Stimulated activated CD8-positive, alpha-beta memory T cell treated with anti-CD3 and anti-CD28 coated beads, Interleukin-12 subunit alpha, Interleukin-12 subunit beta, amount 100 ng/mL, for 1 hour (primary cell): ENCODE results near the gene WTAP.
"Not testable (repeated sequence)": the region's sequence is repeated elsewhere in the genome, so short reads cannot be mapped to it uniquely, and the experiment has no call there.

ENCODE experiments used
- DNase-seq: peaks from one replicate; pipeline ENCODE4 v3.0.0-alpha.2; 2020; ENCODE audit warnings: low read depth

Gene WTAP

DNA sequence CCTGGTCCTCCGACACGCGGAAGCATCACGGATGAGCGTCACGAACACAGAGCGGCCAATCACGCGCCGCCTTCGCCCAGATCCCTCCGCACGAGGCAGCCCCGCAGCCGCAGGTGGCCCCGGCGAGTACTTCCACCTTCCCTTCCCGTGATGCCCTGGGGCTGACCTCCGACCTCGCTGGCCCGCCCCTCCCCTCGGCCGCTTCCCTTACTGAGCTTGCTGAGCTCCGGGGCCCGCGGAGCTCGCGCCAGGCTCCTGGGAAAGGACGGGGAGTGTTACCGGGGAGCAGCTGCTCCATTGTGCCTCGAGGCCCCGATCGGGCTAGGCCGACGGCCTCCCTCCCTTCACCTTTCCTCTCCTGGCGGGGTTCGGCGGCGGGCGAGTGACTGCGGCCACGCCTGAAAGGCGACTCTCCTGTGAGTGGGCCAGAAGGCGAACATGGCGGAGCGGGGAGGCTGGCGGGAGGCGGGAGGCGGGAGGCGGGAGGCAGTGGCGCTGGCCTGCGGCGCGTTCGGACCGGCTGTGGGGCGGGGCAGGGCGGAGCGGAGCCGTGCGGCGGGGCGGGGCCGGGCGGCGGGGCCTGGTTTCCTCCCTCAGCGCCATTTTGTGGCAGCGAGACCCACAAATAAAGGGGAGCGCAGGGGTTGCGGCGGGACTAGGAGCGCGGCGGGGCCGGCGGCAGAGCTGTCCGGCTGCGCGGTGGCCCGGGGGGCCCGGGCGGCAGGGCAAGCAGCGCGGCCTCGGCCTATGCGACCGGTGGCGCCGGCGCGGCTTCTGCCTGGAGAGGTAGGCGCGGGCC is at the start of gene WTAP:
WTAP (plus strand) TSS at position 589 of the 799 bp plus-strand sequence. CDS start 8,760 bp downstream, outside the sequence.
- peak; percentile 93 for DNase-seq

DNA sequence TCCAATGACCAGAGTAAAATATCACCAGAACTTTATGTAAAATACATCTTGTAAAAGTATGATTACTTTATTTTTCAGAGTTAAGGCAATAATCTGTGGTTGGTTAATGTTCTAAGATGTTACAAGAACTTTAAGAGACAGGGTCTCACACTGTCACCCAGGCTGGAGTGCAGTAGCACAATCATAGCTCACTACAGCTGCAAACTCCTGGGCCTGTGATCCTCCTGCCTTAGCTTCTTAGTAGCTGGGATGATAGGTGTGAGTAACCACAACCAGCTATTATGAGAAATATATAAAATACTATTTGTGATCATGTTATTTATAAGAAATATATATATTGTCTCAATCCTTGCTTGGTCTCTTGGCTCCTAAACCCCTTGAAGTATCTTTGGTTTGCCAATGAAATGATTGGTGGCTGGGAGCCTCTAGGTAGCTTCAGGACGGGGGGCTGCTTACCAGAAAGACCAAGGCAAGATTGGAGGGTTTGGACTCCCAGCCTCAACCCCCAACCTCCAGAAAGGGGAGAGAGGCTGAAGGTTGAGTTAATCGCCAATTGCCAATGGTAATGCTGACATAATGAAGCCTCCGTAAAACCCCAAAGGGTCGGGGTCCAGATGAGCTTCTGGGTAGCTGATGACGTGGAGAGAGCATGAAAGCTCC is 49.7 kb upstream of the WTAP start:
- DNase-seq = no peak

DNA sequence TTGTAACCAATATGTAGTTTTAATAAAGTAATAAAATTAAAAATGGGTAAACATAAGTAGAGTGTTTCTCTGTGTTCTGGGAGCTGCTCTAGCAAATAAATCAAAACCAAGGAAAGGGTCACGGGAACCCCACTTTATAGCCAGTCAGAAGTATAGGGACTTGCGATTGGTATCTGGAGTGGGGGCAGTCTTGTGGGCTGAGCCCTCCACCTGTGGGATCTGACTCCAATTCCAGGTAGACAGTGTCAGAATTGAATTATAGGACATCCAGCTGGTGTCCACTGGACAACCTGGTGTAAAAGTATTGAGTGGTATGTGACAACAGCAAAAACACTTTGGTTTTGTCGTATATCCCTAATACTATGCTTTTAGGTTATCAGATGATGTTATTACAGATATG is 48.7 kb upstream of the WTAP start:
- DNase-seq = no peak

DNA sequence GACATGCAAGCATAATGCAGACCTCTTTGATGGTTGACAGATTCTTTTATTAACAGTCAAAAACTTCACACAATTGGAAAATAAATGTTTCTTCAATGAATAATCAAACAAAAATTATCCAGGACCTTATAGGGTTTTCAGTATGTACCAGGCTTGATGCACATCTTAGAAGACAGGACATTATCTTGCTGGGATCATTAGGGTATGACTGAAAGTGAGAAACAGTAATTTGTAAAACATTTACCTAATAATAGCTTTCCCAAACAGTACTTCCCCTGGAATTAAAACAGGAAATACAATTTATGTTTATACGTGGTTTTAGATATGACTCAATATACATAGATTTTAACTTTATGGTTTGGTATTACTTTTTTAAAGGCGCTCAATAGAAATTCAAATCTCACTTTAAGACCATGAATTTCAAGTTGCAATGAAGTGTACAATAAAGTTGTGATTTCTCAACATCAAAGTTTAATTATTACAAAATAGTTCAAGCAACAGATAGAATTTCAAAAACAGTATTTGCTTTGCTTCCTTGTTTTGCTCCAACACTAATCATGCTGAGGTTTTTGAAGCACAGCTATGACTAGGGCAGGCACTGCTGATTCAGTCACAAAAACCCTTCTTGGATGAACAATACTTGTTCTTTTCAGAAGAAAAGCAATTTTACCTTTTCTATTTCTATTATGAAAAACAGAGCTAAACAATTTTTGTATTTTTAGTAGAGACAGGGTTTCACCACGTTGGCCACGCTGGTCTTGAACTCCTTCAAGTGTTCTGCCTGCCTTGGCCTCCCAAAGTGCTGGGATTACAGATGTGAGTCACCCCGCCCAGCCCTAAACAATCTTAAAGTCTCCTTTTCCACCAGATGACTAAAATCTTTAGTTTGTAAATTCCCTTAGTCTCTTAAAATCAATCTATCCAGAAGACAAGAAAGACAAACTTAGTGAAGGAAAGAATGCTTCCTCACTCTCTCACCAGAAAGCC is 47.9 kb upstream of the WTAP start:
- no peak for DNase-seq

DNA sequence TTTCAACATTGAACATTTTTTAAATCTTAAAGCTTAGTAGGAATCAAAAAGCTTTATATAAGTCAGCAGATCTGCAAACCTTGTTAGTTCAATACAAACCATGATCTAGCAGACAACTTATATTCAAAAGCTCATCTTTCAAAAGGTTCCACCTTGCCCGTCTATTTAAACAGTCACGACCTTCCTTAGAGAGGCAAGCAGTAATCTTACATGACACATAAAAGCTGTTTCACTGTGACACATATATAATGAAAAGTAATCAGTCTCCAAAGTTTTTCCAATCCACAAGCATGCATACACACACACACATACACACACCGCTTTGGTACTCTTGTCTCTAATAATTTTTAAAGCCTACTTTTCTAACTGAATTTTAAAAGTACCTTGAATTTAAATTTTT is 47.2 kb upstream of the WTAP start:
- no peak for DNase-seq

DNA sequence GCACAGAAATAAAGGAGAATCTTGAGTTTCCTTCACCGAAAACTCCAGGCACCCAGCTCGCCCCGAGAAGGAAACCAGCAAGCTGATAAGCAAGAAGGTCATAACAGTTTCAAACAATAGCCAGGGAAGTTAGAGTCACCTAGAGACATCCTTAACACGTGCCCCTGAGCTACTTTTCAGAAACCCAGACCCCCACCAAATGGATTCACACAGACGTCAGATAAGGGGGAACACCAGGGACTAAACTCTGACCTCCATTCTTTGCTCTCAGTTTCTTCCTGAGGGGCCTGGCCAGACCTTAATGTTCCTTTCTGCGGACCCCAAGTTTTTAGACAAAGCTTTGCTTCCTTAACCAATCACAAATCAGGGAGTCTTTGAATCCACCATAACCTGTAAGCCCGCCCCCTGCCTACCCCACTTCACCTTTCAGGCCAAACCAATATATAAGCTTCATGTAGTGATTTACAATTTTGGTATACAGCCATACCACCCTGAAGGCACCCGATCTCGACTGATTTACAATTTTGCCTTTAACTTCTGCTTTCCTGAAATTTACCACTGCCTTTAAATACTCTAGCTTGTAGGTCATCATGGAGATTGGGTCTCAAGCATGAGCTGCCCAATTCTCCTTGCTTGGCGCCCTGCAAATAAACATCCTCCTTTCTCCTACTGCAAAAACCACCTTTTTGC is 46.0 kb upstream of the WTAP start:
- no peak for DNase-seq

DNA sequence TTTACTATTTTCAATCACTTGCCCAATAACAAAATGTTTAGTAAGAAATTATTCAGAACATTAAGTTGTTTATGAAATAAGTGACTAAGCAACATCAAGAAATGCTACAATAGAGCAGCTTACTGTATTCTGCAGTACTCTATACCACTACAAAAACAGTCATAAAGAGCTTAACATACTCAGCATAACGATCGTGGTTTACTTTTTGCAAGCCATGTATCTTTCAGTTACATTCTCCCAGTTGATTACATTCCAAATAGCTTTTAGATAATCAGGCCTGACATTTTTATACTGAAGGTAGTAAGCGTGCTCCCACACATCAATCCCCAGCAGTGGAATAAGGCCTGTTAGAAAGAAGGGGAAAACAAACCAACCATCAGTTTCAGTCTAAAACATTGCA is 45.0 kb upstream of the WTAP start:
- no peak for DNase-seq

DNA sequence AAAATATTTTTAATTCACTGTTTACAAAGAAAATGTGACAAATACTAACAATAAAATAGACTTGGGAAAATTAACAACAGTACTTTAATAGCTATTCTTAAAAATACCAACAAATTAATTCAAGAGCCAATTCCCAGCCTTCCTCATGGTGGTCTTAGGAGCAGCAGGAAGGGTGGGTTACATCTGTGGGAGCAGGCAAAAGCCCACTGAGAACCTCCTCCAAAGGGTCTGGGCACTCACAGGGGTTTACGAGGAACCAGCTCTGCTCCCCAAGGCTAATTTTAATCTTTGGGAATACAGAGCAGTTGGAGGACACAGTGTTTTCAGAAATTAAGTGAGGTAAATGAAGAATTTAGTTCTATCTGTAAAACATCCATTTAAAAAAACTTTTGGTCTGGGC is 44.5 kb upstream of the WTAP start:
- no peak for DNase-seq

DNA sequence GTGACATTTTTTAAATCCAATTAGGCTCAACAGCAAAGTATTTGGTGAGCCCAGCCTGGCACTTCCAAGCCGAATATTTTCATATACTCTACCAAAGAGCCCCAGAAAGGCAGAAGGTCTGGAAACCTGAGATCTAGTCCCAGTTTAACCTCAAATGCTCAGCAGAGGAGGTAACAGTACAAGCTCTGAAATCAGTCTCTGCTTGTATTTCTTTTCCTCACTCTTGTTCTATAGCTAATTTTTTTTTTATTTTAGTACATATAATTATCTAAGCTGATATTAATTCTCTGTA is 43.3 kb upstream of the WTAP start:
- DNase-seq = no peak

DNA sequence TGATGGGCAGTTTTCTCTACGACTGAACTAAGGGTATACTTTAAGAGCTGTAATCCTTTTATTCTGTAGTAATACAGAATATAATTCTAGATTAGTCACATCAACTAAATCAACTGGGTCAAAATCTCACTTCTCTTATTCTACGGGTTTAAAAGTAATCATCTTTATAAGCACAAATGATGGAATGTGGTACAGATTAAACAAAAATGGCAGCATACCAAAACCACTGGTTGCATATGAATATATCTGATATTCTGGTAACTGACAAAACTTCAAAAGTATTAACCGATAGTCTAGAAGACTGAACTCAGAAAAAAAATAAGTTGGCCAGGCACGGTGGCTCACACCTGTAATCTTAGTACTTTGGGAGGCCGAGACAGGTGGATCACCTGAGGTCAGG is 41.3 kb upstream of the WTAP start:
- DNase-seq = no peak

DNA sequence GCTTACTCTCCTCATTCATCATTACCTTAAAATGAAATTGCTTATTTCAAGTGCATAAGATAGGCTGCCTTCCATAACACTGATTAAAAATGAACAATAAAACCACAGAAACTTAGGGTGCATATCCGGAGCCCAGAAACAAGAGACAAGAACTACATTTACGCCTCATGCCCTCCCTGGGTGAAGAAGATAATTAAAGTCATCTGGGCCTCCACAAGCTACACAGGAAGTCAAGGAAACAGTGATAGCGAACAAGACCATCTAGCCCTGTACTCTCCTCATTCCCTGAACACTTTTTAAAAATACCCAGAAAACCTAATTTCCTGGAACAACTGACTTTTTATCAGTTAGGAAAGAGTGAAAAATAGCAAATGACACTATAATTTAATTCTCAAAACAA is 40.6 kb upstream of the WTAP start:
- DNase-seq = no peak

DNA sequence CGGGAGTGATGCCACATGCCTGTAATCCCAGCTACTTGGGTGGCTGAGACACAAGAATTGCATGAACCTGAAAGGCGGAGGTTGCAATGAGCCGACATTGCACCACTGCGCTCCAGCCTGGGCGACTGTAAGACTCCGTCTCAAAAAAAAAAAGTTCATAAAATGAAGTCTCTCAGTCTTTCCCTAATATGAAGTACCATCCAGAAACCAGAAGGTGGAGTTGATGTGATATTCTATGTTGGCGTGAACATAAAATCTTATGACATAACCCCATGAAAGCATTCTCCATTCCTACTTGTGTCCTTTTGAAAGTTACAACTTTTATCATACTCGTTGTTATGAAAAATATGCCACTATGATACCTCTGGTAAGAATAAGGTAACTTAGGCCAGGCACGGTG is 40.0 kb upstream of the WTAP start:
- no peak for DNase-seq

DNA sequence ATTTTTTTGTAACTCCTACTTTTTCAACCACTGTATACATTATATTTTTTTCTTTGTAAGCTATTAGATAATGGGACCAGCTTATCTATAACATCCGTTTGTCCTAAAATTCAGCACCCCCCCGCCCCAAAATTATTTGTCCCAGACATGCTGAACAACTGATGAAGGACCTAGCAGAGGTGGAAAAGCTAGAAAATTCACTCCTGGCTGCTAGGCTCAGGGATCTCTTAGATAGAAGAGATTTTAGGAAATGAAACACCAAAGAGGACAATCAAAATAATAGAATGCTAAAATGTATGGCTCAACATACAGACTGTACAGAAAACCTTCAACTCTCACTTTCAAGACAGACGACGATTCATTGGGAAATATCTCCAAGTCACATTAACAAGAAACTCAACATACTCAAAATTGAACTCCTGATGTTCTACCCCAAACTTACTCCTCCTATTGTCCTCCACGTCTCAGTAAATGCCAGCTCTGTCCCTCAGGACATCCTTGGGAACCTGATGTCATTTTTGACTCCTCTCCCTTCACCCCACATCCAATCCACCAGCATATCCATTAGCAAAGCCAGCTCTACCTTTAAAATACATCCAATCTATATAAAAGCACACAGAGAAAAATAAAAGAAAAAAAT is 38.9 kb upstream of the WTAP start:
- DNase-seq = no peak

DNA sequence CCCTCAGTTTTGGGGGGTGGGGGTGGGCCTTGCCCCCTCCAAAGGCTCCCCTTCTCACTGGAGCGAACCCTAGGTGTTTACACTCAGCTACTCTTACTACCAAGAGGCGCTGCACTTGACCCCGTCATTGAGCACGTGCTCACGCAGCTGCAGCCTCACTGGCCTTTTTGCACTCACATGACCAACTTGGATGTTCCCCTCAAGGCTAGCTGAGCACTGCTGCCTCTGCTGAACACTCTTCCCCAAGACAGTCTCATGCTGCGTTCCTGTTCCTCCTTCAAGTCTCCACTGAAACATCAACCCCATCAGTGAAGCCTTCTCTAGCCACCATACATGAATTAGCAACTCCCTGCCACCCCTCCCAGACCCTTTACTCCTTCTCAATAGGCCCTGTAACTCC is 38.3 kb upstream of the WTAP start:
- no peak for DNase-seq

DNA sequence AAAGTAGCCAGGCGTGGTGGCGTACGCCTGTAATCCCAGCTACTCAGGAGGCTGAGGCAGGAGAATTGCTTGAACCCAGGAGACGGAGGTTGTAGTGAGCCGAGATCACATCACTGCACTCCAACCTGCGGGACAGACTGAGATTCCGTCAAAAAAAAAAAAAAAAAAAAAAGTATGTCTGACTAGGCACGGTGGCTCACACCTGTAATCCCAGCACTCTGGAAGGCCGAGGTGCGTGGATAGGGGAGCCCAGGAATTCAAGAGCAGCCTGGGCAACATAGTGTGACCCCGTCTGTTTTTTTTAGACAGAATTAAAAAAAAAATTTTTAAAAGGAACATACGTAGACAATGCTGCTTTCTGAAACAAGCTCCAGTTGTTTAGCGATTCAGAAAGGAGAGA is 37.2 kb upstream of the WTAP start:
- DNase-seq = not testable (repeated sequence)

DNA sequence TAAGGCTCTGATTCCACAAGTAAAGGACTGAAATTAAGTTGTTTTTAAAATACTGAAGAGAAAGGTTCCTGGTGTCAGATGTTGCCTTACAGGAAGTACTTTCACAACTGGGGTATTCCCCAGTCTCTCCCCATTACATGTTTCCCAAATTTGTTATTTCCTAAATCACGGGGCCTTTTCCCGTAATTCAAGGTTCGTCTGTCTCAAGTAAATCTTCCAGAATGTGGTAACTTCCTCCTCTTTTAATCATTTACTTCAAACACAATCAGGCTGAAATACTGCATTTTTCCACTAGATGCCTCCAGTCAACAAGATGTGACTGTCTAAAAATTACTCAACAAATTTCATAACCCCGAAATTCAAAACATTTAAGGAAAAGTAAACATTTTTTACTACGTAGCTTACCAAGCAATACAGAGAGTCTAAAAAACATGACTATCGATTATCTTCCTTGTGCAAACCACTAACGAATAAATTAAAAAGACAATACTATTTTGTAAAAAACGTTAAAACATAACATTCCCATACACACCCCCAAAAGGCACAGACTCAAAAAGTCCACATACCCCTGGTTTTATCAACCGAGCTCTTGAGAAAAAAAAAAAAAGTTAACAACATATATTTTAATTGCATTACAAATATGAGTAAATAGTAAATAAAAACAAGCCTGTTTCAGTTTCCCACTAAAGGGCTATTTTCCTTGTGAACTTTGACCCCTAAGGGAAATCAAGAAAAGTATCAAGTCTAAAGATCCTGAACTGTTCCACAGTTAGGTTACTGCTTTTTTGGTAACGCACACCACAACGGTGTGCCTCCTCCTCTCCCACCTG is 36.0 kb upstream of the WTAP start:
- DNase-seq = no peak

DNA sequence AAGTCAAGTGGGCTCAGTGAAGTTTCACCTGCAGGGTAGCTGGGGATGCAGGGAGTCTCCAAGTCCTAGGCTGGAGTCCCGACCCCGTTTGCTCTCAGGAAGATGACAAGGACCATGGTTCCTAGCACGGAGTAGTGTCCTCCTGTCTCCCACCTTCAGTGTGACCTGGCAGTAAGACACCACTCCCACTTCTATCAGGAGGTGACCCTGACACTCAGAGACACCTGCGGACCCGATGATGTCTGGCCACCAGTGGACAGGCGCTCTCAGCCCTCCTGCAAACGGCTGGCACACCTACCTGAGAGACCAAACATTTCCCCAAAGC is 35.4 kb upstream of the WTAP start:
- DNase-seq = no peak

DNA sequence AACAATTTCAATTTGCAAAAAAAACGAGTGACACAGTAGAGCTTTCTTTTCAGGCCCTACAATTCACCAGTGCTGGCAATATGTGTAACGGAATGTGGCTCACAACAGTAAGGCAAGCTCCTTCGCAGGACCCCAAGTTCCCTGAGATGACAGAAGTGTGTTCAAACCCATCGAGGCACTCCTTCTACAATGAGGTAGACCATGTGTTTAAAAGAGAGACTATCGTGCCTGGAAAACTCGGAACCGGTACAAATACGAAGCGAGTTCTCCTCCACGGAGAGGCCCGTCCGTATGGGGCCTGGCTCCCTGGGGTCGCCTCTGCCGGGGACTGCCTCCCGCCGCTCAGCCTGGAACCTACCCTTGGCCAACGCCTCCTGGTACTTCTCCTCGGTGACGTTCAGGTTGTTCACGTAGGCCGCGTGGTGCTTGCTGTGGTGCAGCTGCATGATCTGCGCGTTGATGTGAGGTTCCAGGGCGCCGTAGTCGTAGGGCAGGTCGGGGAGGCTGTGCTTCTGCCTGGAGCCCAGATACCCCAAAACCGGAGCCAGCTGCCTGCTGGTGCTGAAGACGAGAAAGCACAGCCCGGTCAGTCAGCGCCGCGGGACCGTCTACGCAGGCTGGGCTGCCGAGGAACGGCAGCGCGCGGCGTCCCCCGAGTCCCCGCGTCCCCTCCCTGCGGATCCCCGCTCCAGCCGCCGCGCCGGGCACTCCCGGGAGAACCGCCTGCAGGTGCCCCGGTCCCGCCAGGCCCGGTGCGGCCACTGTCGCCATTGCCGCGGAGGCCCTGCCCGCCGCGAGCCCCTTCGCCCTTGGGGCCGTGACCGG is 34.8 kb upstream of the WTAP start:
- DNase-seq = peak; percentile 27

DNA sequence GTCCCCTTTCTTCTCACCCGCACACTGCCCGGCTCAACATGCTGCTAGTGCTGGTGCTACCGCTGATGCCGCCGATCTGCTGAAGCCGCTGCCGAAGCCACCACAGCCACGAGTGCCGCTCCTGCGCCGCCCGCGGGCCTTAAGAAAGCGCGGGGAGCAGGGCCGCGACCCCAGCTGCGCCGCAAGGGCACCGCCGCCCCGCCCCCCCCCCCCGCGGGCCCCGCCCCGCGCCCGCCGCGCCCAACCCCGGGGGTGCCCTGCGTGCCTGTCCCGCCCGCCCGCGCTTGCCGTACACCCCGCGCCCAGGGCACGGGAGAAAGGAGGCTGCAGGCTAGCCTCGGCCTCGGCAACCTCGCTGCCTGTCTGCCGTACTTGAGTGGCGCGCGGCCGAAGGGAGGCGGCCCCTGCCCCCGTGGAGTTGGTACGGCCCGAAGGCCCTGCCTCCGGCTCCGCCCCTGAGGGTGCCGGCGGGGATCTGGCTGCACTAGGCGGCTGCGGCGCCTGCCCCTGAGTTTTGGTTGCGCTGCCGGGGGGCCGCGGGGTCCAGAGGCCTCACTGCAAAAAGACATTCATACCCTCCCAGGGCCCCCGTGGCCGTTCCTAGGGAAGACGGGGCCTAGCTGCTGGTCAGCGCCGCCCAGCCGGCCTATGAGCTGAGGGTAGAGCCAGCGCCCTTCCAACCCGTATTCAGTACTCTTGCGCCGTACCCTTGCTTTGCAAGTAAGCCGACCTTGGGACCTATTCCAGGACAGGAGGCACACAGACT is 34.0 kb upstream of the WTAP start, which contains the start of gene SOD2:
SOD2 (minus strand) TSS at position 114 of the 766 bp plus-strand sequence; CDS start at position 40, 74 bp downstream.
- peak; percentile 54 for DNase-seq
